ENCODE measurements around the gene NLRC4. TPM values are rescaled to one million over a fixed set of nuclear protein-coding genes. Genes with fewer than 3 reads are reported as not detected.

Gene NLRC4
- total RNA-seq, 1 experiment from 2014 or later: not detected

DNA sequence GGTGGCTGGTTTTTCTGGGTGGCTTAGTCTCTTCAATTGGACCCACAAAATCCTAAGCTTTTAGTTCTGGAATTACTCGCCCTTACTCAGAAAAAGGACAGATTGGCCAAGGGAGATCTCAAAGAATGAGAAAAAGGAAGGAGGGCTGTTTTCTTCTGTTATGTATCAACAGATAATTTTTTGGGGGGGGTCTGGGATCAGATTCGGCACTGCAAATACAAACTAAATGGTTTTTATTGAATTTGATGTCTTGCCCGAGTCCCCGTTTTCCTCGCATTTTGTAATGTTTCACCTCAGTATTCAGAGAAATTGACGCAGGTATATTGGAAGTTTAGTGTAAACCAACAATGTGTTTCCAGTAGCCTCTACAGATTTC is 13.8 kb upstream of the NLRC4 start:
- Histone ChIP-seq H4K8ac (replicated peaks; ENCODE audit: insufficient read length, low read depth, low read length) (no peak overlapping the region), H3K14ac (ENCODE audit: insufficient read depth, low read length) (no peak overlapping the region), H3K79me1 (ENCODE audit: insufficient read depth, low read depth, low read length, poor library complexity, severe bottlenecking) (no peaks in the 10 kb centered on the region), H2AFZ (ENCODE audit: low read length) (no peak overlapping the region), H3K27me3 (ENCODE audit: insufficient read depth, low read length) (no peaks in the 10 kb centered on the region), H3K56ac (ENCODE audit: insufficient read length, low read depth, low read length) (no peak overlapping the region), H3K23ac (ENCODE audit: insufficient read length, low read depth, low read length) (no peak overlapping the region), H4K91ac (ENCODE audit: insufficient read length, low read depth, low read length) (no peak overlapping the region), H3K9ac (ENCODE audit: extremely low read depth, insufficient read length, low read length) (peak overlapping the region; percentile 41), H3K18ac (ENCODE audit: insufficient read length, low read depth, low read length) (no peak overlapping the region), H3K4ac (ENCODE audit: low read depth, low read length) (no peak overlapping the region), H4K5ac (ENCODE audit: insufficient read length, low read depth, low read length) (no peak overlapping the region), H2BK120ac (ENCODE audit: low read depth, low read length, poor library complexity, severe bottlenecking) (no peak overlapping the region), H4K20me1 (ENCODE audit: control insufficient read depth, insufficient read depth, insufficient read length) (no peaks in the 10 kb centered on the region), H2BK12ac (ENCODE audit: insufficient read length, low read depth, low read length) (no peak overlapping the region), H2BK15ac (ENCODE audit: low read depth, low read length) (no peak overlapping the region), H2BK20ac (ENCODE audit: low read depth, low read length, poor library complexity, severe bottlenecking) (no peak overlapping the region), H3K79me2 (ENCODE audit: insufficient read depth, low read length) (no peaks in the 10 kb centered on the region; the same call in 1 of the 2 replicates), H3K23me2 (ENCODE audit: insufficient read length, low read depth, low read length, poor library complexity, severe bottlenecking) (no peaks in the 10 kb centered on the region), H3K27ac (ENCODE audit: insufficient read length, low read depth, low read length) (no peak overlapping the region), H3K9me3 (ENCODE audit: control insufficient read depth, low read depth, low read length) (no peaks in the 10 kb centered on the region), H3T11ph (ENCODE audit: low read length) (no peak overlapping the region), H3K4me2 (ENCODE audit: insufficient read depth, insufficient read length, low read length) (peak overlapping the region; percentile 55), H2BK5ac (ENCODE audit: insufficient read length, low read length) (no peak overlapping the region), H2AK5ac (ENCODE audit: insufficient read length, low read length) (no peak overlapping the region), H3K4me1 (ENCODE audit: insufficient read depth, low read length) (no peaks in the 10 kb centered on the region)
- H3K9me3 Mint-ChIP-seq: no peaks in the 10 kb centered on the region
- peak overlapping the region; percentile 81 to 89 for H3K4me3 Mint-ChIP-seq
- DNase-seq: no peak
- peaks cover 19% of the 10 kb centered on the region for H3K27me3 Mint-ChIP-seq (ENCODE audit: low read depth)
- WGBS (ENCODE audit: extremely low coverage, insufficient read length, low lambda C conversion rate): no CpG with 5 or more reads among the region's 6 CpGs
- TF ChIP-seq CTCF (conservative IDR thresholded peaks at IDR 0.05): no peak
- H3K4me1 Mint-ChIP-seq: peaks cover 5 to 8% of the 10 kb centered on the region in 2 experiments; a peak in 3 of 4 replicates
- peaks cover 5 to 16% (median 15%) of the 10 kb centered on the region in 3 experiments; a peak in 6 of 7 replicates for H3K36me3 Mint-ChIP-seq (ENCODE audit: insufficient read depth in 1 of 3, low read depth in 3 of 3)
- peak overlapping the region in 2 of 3 experiments; percentile 74 to 81; a peak in 4 of 7 replicates for H3K27ac Mint-ChIP-seq

Data from H9 (cell line).